ENCODE results near the gene PTCD2. TPM values are rescaled to one million over a fixed set of nuclear protein-coding genes. Genes with fewer than 3 reads are reported as not detected.

Gene PTCD2
- total and polyA plus RNA-seq, 9 of the 15 experiments (the other 6 are each of a cell fraction or from before 2014, with no cell fraction given): 11.9 to 28.5 (median 18.6) TPM

- H3K4me2 ChIP-seq (ENCODE audit: insufficient read depth, low read length): no peak overlapping the region
- no peaks in the 10 kb centered on the region for H3K9me3 ChIP-seq (replicated peaks; ENCODE audit: control insufficient read depth, insufficient read depth, low read depth, low read length)
- BruUV-seq (replicated peaks): no TSS peak
- POLR2A ChIA-PET: interaction anchor here (0.5 to 0.8 kb wide), 3 partner anchors 8 to 1646 kb away, joined by 3 to 4 read pairs (median 3); no protein-coding TSS in a partner anchor
- ATAC-seq (no peak), FAIRE-seq (no peak), DNase-seq (ENCODE audit: extremely low read depth in 1 of 4, low spot score in 3 of 4) (no peak)
- in situ Hi-C loops (cut with MboI) (no loop called here), intact Hi-C loops (cut with micrococcal nuclease) (no loop called here)
- no peaks in the 10 kb centered on the region for H3K27me3 ChIP-seq (ENCODE audit: control insufficient read depth in 2 of 2, insufficient read depth in 2 of 2, low read length in 2 of 2)
- no peaks in the 10 kb centered on the region for H3K9me1 ChIP-seq (ENCODE audit: control insufficient read depth, insufficient read depth, low read length)
- peaks cover 7% of the 10 kb centered on the region for H3K79me2 ChIP-seq (ENCODE audit: control insufficient read depth, insufficient read depth, low read length)
- peaks cover 0 to 6% of the 10 kb centered on the region in 2 experiments; a peak in 3 of 5 replicates for H3K4me1 ChIP-seq (replicated peaks in 1 of 2; ENCODE audit: control insufficient read depth in 2 of 2, insufficient read depth in 2 of 2, low read length in 2 of 2)
- CTCF ChIA-PET (ENCODE audit: low intra/inter-chr PET ratio): no interaction called here
- H3K9ac ChIP-seq (ENCODE audit: insufficient read depth in 1 of 2, low read depth in 2 of 2, low read length in 2 of 2): no peak overlapping the region
- 77% methylated on average over 2 of the region's 2 CpGs for WGBS (ENCODE audit: insufficient coverage, low coverage, missing lambda C conversion rate)
- H3K4me3 ChIP-seq: no peak overlapping the region
- no peak overlapping the region for H2AFZ ChIP-seq (ENCODE audit: low read depth, low read length)
- H4K20me1 ChIP-seq (replicated peaks; ENCODE audit: control insufficient read depth, insufficient read depth, low read length): no peaks in the 10 kb centered on the region
- peaks cover 77% of the 10 kb centered on the region for H3K36me3 ChIP-seq (ENCODE audit: control insufficient read depth, insufficient read depth, low read length)
- no peak overlapping the region for H3K27ac ChIP-seq (ENCODE audit: extremely low read depth, low read depth, low read length)
- no peak for TF ChIP-seq FOS (IDR thresholded peaks at IDR 0.05; ENCODE audit: extremely low read depth, insufficient read length)
- TF ChIP-seq ZNF3 (CRISPR knock-in tag; IDR thresholded peaks at IDR 0.05): no peak
- TF ChIP-seq ZFX (CRISPR knock-in tag; IDR thresholded peaks at IDR 0.05): no peak
- TF ChIP-seq DDX20 (tag; IDR thresholded peaks at IDR 0.05; ENCODE audit: low read depth): no peak
- no peak for TF ChIP-seq NR4A1 (CRISPR knock-in tag; IDR thresholded peaks at IDR 0.05)
- no peak for TF ChIP-seq NR4A1 (tag; IDR thresholded peaks at IDR 0.05)
- no peak for TF ChIP-seq ZNF165 (CRISPR knock-in tag; IDR thresholded peaks at IDR 0.05; ENCODE audit: borderline replicate concordance)
- no peak for TF ChIP-seq CBFA2T3 (IDR thresholded peaks at IDR 0.05)
- TF ChIP-seq HEY1 (CRISPR knock-in tag; IDR thresholded peaks at IDR 0.05; ENCODE audit: borderline replicate concordance): no peak
- TF ChIP-seq NR2F6 (CRISPR knock-in tag; IDR thresholded peaks at IDR 0.05): no peak
- TF ChIP-seq NR2C1 (IDR thresholded peaks at IDR 0.05): no peak
- no peak for TF ChIP-seq NR2C1 (tag; IDR thresholded peaks at IDR 0.05)
- TF ChIP-seq TGIF2 (CRISPR knock-in tag; IDR thresholded peaks at IDR 0.05): no peak
- no peak for TF ChIP-seq ZNF184 (CRISPR knock-in tag; IDR thresholded peaks at IDR 0.05)
- no peak for TF ChIP-seq MLX (CRISPR knock-in tag; conservative IDR thresholded peaks at IDR 0.05)
- no peak for TF ChIP-seq ZNF740 (CRISPR knock-in tag; IDR thresholded peaks at IDR 0.05)
- no peak for TF ChIP-seq ZNF740 (tag; IDR thresholded peaks at IDR 0.05)
- TF ChIP-seq E2F1 (CRISPR knock-in tag; IDR thresholded peaks at IDR 0.05): no peak
- TF ChIP-seq ZNF197 (CRISPR knock-in tag; IDR thresholded peaks at IDR 0.05; ENCODE audit: low read depth): no peak
Measured at GRCh38 chr5:72326306-72326649, 6.1 kb downstream of the PTCD2 start.
